ENCODE results near the gene NCF4.
A peak's percentile ranks its signal among the peaks of the same experiment; 100 is the strongest.

NCF4 gene

GRCh38 chr22:36863281-36863680 is 2.5 kb downstream of the NCF4 start:
- Histone ChIP-seq H3K36me3 (ENCODE audit: control insufficient read depth in 5 of 5, insufficient read depth in 5 of 5, low read length in 5 of 5) (peaks cover 0 to 31% (median 0%) of the 10 kb centered on the region in 5 donors), H3K4me3 (ENCODE audit: low read depth in 1 of 5, low read length in 5 of 5) (peak overlapping the region in 1 of 5 donors; percentile 55), H3K4me1 (ENCODE audit: control insufficient read depth in 5 of 5, insufficient read depth in 5 of 5, low read length in 5 of 5) (peaks cover 2 to 55% (median 14%) of the 10 kb centered on the region in 5 donors), H3K27ac (ENCODE audit: low read depth, low read length) (no peak overlapping the region), H3K9ac (ENCODE audit: low read length in 5 of 5) (no peak overlapping the region), H3K9me3 (ENCODE audit: control insufficient read depth in 5 of 5, low read length in 5 of 5) (no peaks in the 10 kb centered on the region), H3K27me3 (ENCODE audit: control insufficient read depth in 5 of 5, insufficient read depth in 4 of 5, low read length in 5 of 5) (peaks cover 0 to 21% (median 13%) of the 10 kb centered on the region in 5 donors)

- no peak overlapping the region for H3K27ac ChIP-seq (ENCODE audit: low read depth, low read length)
- peaks cover 0 to 33% (median 0%) of the 10 kb centered on the region in 5 donors for H3K36me3 ChIP-seq (ENCODE audit: control insufficient read depth in 5 of 5, insufficient read depth in 5 of 5, low read length in 5 of 5)
- H3K4me3 ChIP-seq (ENCODE audit: low read depth in 1 of 5, low read length in 5 of 5): no peak overlapping the region
- no peaks in the 10 kb centered on the region for H3K9me3 ChIP-seq (ENCODE audit: control insufficient read depth in 5 of 5, low read length in 5 of 5)
- no peak overlapping the region for H3K9ac ChIP-seq (ENCODE audit: low read length in 5 of 5)
- H3K27me3 ChIP-seq (ENCODE audit: control insufficient read depth in 5 of 5, insufficient read depth in 4 of 5, low read length in 5 of 5): peaks cover 0 to 21% (median 16%) of the 10 kb centered on the region in 5 donors
- H3K4me1 ChIP-seq (ENCODE audit: control insufficient read depth in 5 of 5, insufficient read depth in 5 of 5, low read length in 5 of 5): peaks cover 2 to 55% (median 14%) of the 10 kb centered on the region in 5 donors
Observed at GRCh38 chr22:36863979-36864378, 3.2 kb downstream of the NCF4 start.

- H3K4me1 ChIP-seq (ENCODE audit: control insufficient read depth in 5 of 5, insufficient read depth in 5 of 5, low read length in 5 of 5): peaks cover 2 to 54% (median 14%) of the 10 kb centered on the region in 5 donors
Observed at GRCh38 chr22:36864454-36865215, 3.8 kb downstream of the NCF4 start.

GRCh38 chr22:36865346-36865745 is 4.5 kb downstream of the NCF4 start:
- Histone ChIP-seq H3K4me3 (ENCODE audit: low read depth in 1 of 5, low read length in 5 of 5) (no peak overlapping the region), H3K9me3 (ENCODE audit: control insufficient read depth in 5 of 5, low read length in 5 of 5) (no peaks in the 10 kb centered on the region), H3K4me1 (ENCODE audit: control insufficient read depth in 5 of 5, insufficient read depth in 5 of 5, low read length in 5 of 5) (peaks cover 2 to 47% (median 14%) of the 10 kb centered on the region in 5 donors), H3K27me3 (ENCODE audit: control insufficient read depth in 5 of 5, insufficient read depth in 4 of 5, low read length in 5 of 5) (peaks cover 0 to 34% (median 17%) of the 10 kb centered on the region in 5 donors), H3K36me3 (ENCODE audit: control insufficient read depth in 5 of 5, insufficient read depth in 5 of 5, low read length in 5 of 5) (peaks cover 0 to 33% (median 0%) of the 10 kb centered on the region in 5 donors), H3K27ac (ENCODE audit: low read depth, low read length) (no peak overlapping the region), H3K9ac (ENCODE audit: low read length in 5 of 5) (no peak overlapping the region)

More at GRCh38 chr22:36864454-36865215, 3.8 kb downstream of the NCF4 start:
- no peaks in the 10 kb centered on the region for H3K9me3 ChIP-seq (ENCODE audit: control insufficient read depth in 5 of 5, low read length in 5 of 5)
- H3K27ac ChIP-seq (ENCODE audit: low read depth, low read length): no peak overlapping the region
- no peak overlapping the region for H3K4me3 ChIP-seq (ENCODE audit: low read depth in 1 of 5, low read length in 5 of 5)
- no peak overlapping the region for H3K9ac ChIP-seq (ENCODE audit: low read length in 5 of 5)
- peaks cover 0 to 33% (median 0%) of the 10 kb centered on the region in 5 donors for H3K36me3 ChIP-seq (ENCODE audit: control insufficient read depth in 5 of 5, insufficient read depth in 5 of 5, low read length in 5 of 5)
- peaks cover 0 to 27% (median 17%) of the 10 kb centered on the region in 5 donors for H3K27me3 ChIP-seq (ENCODE audit: control insufficient read depth in 5 of 5, insufficient read depth in 4 of 5, low read length in 5 of 5)

GRCh38 chr22:36867695-36868094 is 6.9 kb downstream of the NCF4 start:
- Histone ChIP-seq H3K27me3 (ENCODE audit: control insufficient read depth in 5 of 5, insufficient read depth in 4 of 5, low read length in 5 of 5) (peaks cover 10 to 41% (median 23%) of the 10 kb centered on the region in 5 donors), H3K4me1 (ENCODE audit: control insufficient read depth in 5 of 5, insufficient read depth in 5 of 5, low read length in 5 of 5) (peaks cover 0 to 30% (median 12%) of the 10 kb centered on the region in 5 donors), H3K9me3 (ENCODE audit: control insufficient read depth in 5 of 5, low read length in 5 of 5) (no peaks in the 10 kb centered on the region), H3K4me3 (ENCODE audit: low read depth in 1 of 5, low read length in 5 of 5) (no peak overlapping the region), H3K36me3 (ENCODE audit: control insufficient read depth in 5 of 5, insufficient read depth in 5 of 5, low read length in 5 of 5) (peaks cover 0 to 50% (median 2%) of the 10 kb centered on the region in 5 donors), H3K9ac (ENCODE audit: low read length in 5 of 5) (no peak overlapping the region), H3K27ac (ENCODE audit: low read depth, low read length) (no peak overlapping the region)

- no peak overlapping the region for H3K4me3 ChIP-seq (ENCODE audit: low read depth in 1 of 5, low read length in 5 of 5)
- no peaks in the 10 kb centered on the region for H3K9me3 ChIP-seq (ENCODE audit: control insufficient read depth in 5 of 5, low read length in 5 of 5)
- H3K27me3 ChIP-seq (ENCODE audit: control insufficient read depth in 5 of 5, insufficient read depth in 4 of 5, low read length in 5 of 5): peaks cover 8 to 41% (median 23%) of the 10 kb centered on the region in 5 donors
- H3K27ac ChIP-seq (ENCODE audit: low read depth, low read length): no peak overlapping the region
- H3K9ac ChIP-seq (ENCODE audit: low read length in 5 of 5): no peak overlapping the region
- peaks cover 2 to 28% (median 9%) of the 10 kb centered on the region in 5 donors for H3K4me1 ChIP-seq (ENCODE audit: control insufficient read depth in 5 of 5, insufficient read depth in 5 of 5, low read length in 5 of 5)
- peaks cover 0 to 57% (median 2%) of the 10 kb centered on the region in 5 donors for H3K36me3 ChIP-seq (ENCODE audit: control insufficient read depth in 5 of 5, insufficient read depth in 5 of 5, low read length in 5 of 5)
Observed at GRCh38 chr22:36868546-36869181, 7.9 kb downstream of the NCF4 start.

GRCh38 chr22:36870250-36870649 is 9.4 kb downstream of the NCF4 start:
- Histone ChIP-seq H3K9ac (ENCODE audit: low read length in 5 of 5) (no peak overlapping the region), H3K4me1 (ENCODE audit: control insufficient read depth in 5 of 5, insufficient read depth in 5 of 5, low read length in 5 of 5) (peaks cover 2 to 21% (median 9%) of the 10 kb centered on the region in 5 donors), H3K4me3 (ENCODE audit: low read depth in 1 of 5, low read length in 5 of 5) (no peak overlapping the region), H3K27ac (ENCODE audit: low read depth, low read length) (no peak overlapping the region), H3K9me3 (ENCODE audit: control insufficient read depth in 5 of 5, low read length in 5 of 5) (no peaks in the 10 kb centered on the region), H3K27me3 (ENCODE audit: control insufficient read depth in 5 of 5, insufficient read depth in 4 of 5, low read length in 5 of 5) (peaks cover 5 to 37% (median 21%) of the 10 kb centered on the region in 5 donors), H3K36me3 (ENCODE audit: control insufficient read depth in 5 of 5, insufficient read depth in 5 of 5, low read length in 5 of 5) (peaks cover 0 to 55% (median 2%) of the 10 kb centered on the region in 5 donors)

GRCh38 chr22:36871669-36872081 is 10.9 kb downstream of the NCF4 start:
- peaks cover 0 to 48% (median 2%) of the 10 kb centered on the region in 5 donors for H3K36me3 ChIP-seq (ENCODE audit: control insufficient read depth in 5 of 5, insufficient read depth in 5 of 5, low read length in 5 of 5)
- H3K27ac ChIP-seq (ENCODE audit: low read depth, low read length): no peak overlapping the region
- no peak overlapping the region for H3K4me3 ChIP-seq (ENCODE audit: low read depth in 1 of 5, low read length in 5 of 5)
- peaks cover 2 to 17% (median 9%) of the 10 kb centered on the region in 5 donors for H3K4me1 ChIP-seq (ENCODE audit: control insufficient read depth in 5 of 5, insufficient read depth in 5 of 5, low read length in 5 of 5)
- no peak overlapping the region for H3K9ac ChIP-seq (ENCODE audit: low read length in 5 of 5)
- peaks cover 5 to 26% (median 19%) of the 10 kb centered on the region in 5 donors for H3K27me3 ChIP-seq (ENCODE audit: control insufficient read depth in 5 of 5, insufficient read depth in 4 of 5, low read length in 5 of 5)
- H3K9me3 ChIP-seq (ENCODE audit: control insufficient read depth in 5 of 5, low read length in 5 of 5): no peaks in the 10 kb centered on the region

- no peak overlapping the region for H3K27ac ChIP-seq (ENCODE audit: low read depth, low read length)
- H3K4me3 ChIP-seq (ENCODE audit: low read depth in 1 of 5, low read length in 5 of 5): no peak overlapping the region
- no peak overlapping the region for H3K9ac ChIP-seq (ENCODE audit: low read length in 5 of 5)
- peaks cover 5 to 26% (median 18%) of the 10 kb centered on the region in 5 donors for H3K27me3 ChIP-seq (ENCODE audit: control insufficient read depth in 5 of 5, insufficient read depth in 4 of 5, low read length in 5 of 5)
- H3K9me3 ChIP-seq (ENCODE audit: control insufficient read depth in 5 of 5, low read length in 5 of 5): no peaks in the 10 kb centered on the region
- H3K4me1 ChIP-seq (ENCODE audit: control insufficient read depth in 5 of 5, insufficient read depth in 5 of 5, low read length in 5 of 5): peaks cover 2 to 17% (median 9%) of the 10 kb centered on the region in 5 donors
- H3K36me3 ChIP-seq (ENCODE audit: control insufficient read depth in 5 of 5, insufficient read depth in 5 of 5, low read length in 5 of 5): peaks cover 0 to 46% (median 2%) of the 10 kb centered on the region in 5 donors
Observed at GRCh38 chr22:36872084-36872483, 11.3 kb downstream of the NCF4 start.

All from subcutaneous abdominal adipose tissue (tissue), 5 donors.